Karpas-422 (cell line): ENCODE data around the gene SPIB. TPM values are rescaled to one million over a fixed set of nuclear protein-coding genes. Genes with fewer than 3 reads are reported as not detected.
A peak's percentile ranks its signal among the peaks of the same experiment; 100 is the strongest.
"Not testable (repeated sequence)": the region's sequence is repeated elsewhere in the genome, so short reads cannot be mapped to it uniquely, and the experiment has no call there.

ENCODE experiments used
- DNase-seq: peaks from one replicate; pipeline ENCODE4 v3.0.0-alpha.2; 2015
- H2AFZ ChIP-seq: fragments of 200-600 bp; sonication (generic); 2 replicates; pipeline ENCODE4 v1.6.1; 2014; ENCODE audit warnings: antibody characterized with exemption, low read length, mixed read lengths
- H3K27ac ChIP-seq: fragments of 200-600 bp; sonication (generic); 2 replicates; pipeline ENCODE4 v1.5.1; 2014; ENCODE audit warnings: mild to moderate bottlenecking, low read length, moderate library complexity
- H3K27me3 ChIP-seq: fragments of 200-600 bp; sonication (generic); 2 replicates; pipeline ENCODE4 v1.6.1; 2014; ENCODE audit warnings: low read length, mixed read lengths
- H3K36me3 ChIP-seq: fragments of 200-600 bp; sonication (generic); 2 replicates; pipeline ENCODE4 v1.6.1; 2014; ENCODE audit warnings: low read length, mixed read lengths; ENCODE audit not compliant: insufficient read depth
- H3K4me1 ChIP-seq: fragments of 200-600 bp; sonication (generic); 2 replicates; pipeline ENCODE4 v1.6.1; 2014; ENCODE audit warnings: mild to moderate bottlenecking, low read length, mixed read lengths
- H3K4me2 ChIP-seq: fragments of 200-600 bp; sonication (generic); 2 replicates; pipeline ENCODE4 v1.6.1; 2014; ENCODE audit warnings: low read length, low read depth, mild to moderate bottlenecking; ENCODE audit not compliant: poor library complexity, severe bottlenecking
- H3K4me3 ChIP-seq: fragments of 200-600 bp; sonication (generic); 2 replicates; pipeline ENCODE4 v1.5.1; 2014; ENCODE audit warnings: mild to moderate bottlenecking, antibody characterized with exemption, low read length, mixed read lengths
- H3K79me2 ChIP-seq: fragments of 200-600 bp; sonication (generic); 2 replicates; pipeline ENCODE4 v1.6.1; 2014; ENCODE audit warnings: mild to moderate bottlenecking, low read length, mixed read lengths
- H3K9ac ChIP-seq: fragments of 200-600 bp; sonication (generic); 2 replicates; pipeline ENCODE4 v1.6.0; 2014; ENCODE audit warnings: low read length
- H3K9me2 ChIP-seq: fragments of 200-600 bp; sonication (generic), shearing (Covaris generic); replicated peaks from 2 replicates; pipeline ENCODE4 v1.6.0; 2014; ENCODE audit warnings: mild to moderate bottlenecking, low read length, moderate library complexity; ENCODE audit not compliant: insufficient read depth
- H3K9me3 ChIP-seq: fragments of 300-700, 200-600 bp; sonication (generic); 2 replicates; pipeline ENCODE4 v1.6.1; 2014; ENCODE audit warnings: low read length, mixed read lengths
- H4K20me1 ChIP-seq: fragments of 200-600 bp; sonication (generic); 2 replicates; pipeline ENCODE4 v1.6.1; 2014; ENCODE audit warnings: mild to moderate bottlenecking, antibody characterized with exemption, low read length, low read depth; ENCODE audit not compliant: insufficient read depth
- total RNA-seq: library from RNA; depleted of rRNA; stranded (reverse); fragments of >200 nt; shearing (Covaris generic); gene quantifications from 2 replicates; pipeline ENCODE4 v1.2.3, GENCODE V29; 2014; ENCODE audit warnings: low replicate concordance

Gene SPIB
- total RNA-seq, 1 experiment from 2014 or later: 239 TPM

DNA sequence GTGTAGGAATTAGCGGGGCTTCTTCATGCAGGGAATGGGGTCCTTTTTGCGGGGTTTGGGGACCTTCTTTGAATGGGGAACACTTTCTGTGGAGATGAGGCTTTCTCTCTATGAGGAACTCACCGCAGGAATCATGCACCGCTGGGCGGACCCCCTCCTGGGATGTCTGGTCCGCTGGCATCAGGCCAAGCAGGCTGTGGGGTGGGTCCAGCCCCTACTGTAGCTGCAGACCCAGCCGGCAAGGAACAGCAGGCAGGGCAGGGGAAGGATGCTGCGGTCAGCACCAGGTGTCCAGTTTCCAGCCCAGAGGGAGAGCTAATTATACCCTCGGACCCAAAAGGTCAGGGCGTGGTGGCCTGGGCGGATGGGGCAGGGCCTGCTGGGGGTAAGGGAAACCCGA is 15.8 kb downstream of the SPIB start:
- Histone ChIP-seq H3K4me1 (peaks cover 59% of the 10 kb centered on the region), H3K9me3 (no peaks in the 10 kb centered on the region), H3K27me3 (0 out of 2 replicates have a peak, but pooled peaks cover 3% of the 10 kb centered on the region), H3K9ac (peak overlapping the region; percentile 63), H2AFZ (no peak overlapping the region), H3K36me3 (no peaks in the 10 kb centered on the region; the same call in 1 of the 2 replicates), H4K20me1 (no peaks in the 10 kb centered on the region), H3K79me2 (no peaks in the 10 kb centered on the region), H3K9me2 (no peaks in the 10 kb centered on the region), H3K4me3 (peak overlapping the region; percentile 70), H3K4me2 (peak overlapping the region; percentile 97), H3K27ac (peak overlapping the region; percentile 94)
- peak; percentile 93 for DNase-seq

DNA sequence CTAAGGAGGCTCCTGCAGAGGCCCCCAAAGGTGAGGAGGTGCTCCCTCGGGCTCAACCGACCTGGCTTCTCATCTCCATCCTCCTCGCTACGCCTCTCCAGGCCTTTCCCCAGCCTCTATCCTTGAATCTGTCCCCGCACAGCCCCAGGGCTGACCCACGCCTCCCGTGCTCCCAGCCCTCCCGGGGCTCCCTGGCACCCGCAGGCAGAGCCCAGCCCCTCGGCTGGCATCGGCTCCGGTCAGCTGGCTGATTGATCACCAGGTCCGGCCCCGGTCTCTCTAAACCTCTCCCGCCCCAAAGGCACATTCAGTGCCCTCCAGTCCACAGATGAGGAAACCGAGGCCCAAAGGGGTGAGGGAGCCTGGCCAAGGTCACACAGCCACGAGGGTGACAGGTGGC is 16.5 kb downstream of the SPIB start:
- no peaks in the 10 kb centered on the region; the same call in 1 of the 2 replicates for H3K36me3 ChIP-seq
- no peaks in the 10 kb centered on the region for H4K20me1 ChIP-seq
- H2AFZ ChIP-seq: no peak overlapping the region
- H3K79me2 ChIP-seq: no peaks in the 10 kb centered on the region
- H3K4me1 ChIP-seq: peaks cover 55% of the 10 kb centered on the region
- no peaks in the 10 kb centered on the region for H3K9me2 ChIP-seq
- peak overlapping the region; percentile 63 for H3K9ac ChIP-seq
- H3K4me3 ChIP-seq: peak overlapping the region; percentile 70; the same call in 1 of the 2 replicates
- 0 out of 2 replicates have a peak, but pooled peaks cover 3% of the 10 kb centered on the region for H3K27me3 ChIP-seq
- peak overlapping the region; percentile 94 for H3K27ac ChIP-seq
- no peak for DNase-seq
- no peaks in the 10 kb centered on the region for H3K9me3 ChIP-seq
- H3K4me2 ChIP-seq: peak overlapping the region; percentile 97

DNA sequence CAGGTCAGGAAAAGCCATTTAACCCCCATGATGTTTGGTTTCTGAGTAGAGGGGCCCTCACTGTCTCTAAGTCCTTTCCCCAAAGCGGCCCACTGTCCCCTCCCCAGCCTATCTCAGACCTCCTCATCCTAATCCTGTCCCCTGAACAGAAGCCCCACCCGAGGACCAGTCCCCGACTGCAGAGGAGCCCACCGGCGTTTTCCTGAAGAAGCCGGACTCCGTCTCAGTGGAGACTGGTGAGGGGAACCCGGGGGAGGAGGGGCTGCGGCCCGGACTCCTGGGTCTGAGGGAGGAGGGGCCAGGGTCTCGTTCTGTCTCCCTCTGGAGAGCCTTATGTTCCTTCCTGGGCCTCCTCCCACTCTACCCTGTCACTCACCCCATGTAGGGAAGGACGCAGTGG is 16.9 kb downstream of the SPIB start:
- Histone ChIP-seq H3K27me3 (0 out of 2 replicates have a peak, but pooled peaks cover 3% of the 10 kb centered on the region), H3K27ac (peak overlapping the region; percentile 94; the same call in 1 of the 2 replicates), H3K4me2 (no peak overlapping the region), H3K36me3 (no peaks in the 10 kb centered on the region; the same call in 1 of the 2 replicates), H3K4me1 (peaks cover 51% of the 10 kb centered on the region), H3K9me2 (no peaks in the 10 kb centered on the region), H3K79me2 (no peaks in the 10 kb centered on the region), H3K9me3 (no peaks in the 10 kb centered on the region), H3K4me3 (no peak overlapping the region), H4K20me1 (no peaks in the 10 kb centered on the region), H2AFZ (no peak overlapping the region), H3K9ac (peak overlapping the region; percentile 63; the same call in 1 of the 2 replicates)
- no peak for DNase-seq

DNA sequence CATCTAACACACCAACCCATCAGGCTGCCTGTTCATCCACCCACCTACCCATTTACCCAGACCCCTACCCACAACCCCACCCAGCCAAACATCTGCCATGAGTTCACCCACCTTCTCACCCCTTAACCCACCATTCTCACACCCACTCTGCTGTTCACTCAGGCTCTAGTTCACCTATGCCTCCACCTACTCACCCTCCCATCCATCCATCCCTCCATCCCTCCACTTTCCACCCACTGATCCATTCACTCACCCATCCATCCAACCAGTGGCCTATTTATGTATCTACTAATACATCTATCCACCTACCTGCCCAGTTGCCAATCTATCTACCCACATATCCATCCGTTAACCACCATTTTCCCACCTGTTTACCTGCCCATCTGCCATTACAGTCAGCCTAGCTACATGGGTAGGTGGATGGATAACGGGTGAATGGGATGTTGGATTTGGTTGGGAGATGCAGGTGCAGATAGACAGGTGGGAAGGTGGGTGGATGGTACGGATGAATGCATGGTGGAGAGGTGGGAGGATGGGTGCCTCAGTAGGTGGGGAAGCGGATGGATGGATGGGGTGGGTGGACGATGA is 19.2 kb downstream of the SPIB start:
- Histone ChIP-seq H3K4me1 (peaks cover 30% of the 10 kb centered on the region), H3K4me2 (no peak overlapping the region), H3K9ac (no peak overlapping the region)

DNA sequence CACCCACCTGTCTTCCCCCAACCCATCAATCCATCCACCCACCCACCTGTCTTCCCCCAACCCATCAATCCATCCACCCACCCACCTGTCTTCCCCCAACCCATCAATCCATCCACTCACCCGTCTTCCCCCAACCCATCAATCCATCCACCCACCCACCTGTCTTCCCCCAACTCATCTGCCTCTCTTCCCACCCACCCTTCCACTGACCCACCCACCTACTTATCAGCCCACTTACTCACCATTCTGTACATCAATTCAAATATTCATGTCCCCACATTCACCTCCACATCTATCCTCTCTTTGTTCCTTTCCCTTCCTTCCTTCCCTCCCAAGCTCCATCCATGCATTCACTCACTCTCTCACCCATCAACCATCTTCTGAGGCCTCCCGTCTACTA is 20.4 kb downstream of the SPIB start:
- H3K9ac ChIP-seq, H3K9me2 ChIP-seq, H3K27ac ChIP-seq, H3K27me3 ChIP-seq, H3K4me2 ChIP-seq, H3K4me3 ChIP-seq, H3K36me3 ChIP-seq, H3K79me2 ChIP-seq, DNase-seq, H4K20me1 ChIP-seq, H2AFZ ChIP-seq, H3K9me3 ChIP-seq: not testable (repeated sequence)
- peaks cover 18% of the 10 kb centered on the region for H3K4me1 ChIP-seq

More for the DNA sequence above, 19.2 kb downstream of the SPIB start:
- H4K20me1 ChIP-seq: no peaks in the 10 kb centered on the region
- no peak overlapping the region for H3K4me3 ChIP-seq
- no peaks in the 10 kb centered on the region; the same call in 1 of the 2 replicates for H3K36me3 ChIP-seq
- H3K79me2 ChIP-seq: no peaks in the 10 kb centered on the region
- no peak overlapping the region for H2AFZ ChIP-seq
- no peak overlapping the region for H3K27ac ChIP-seq
- H3K9me3 ChIP-seq: no peaks in the 10 kb centered on the region
- no peak for DNase-seq
- 0 out of 2 replicates have a peak, but pooled peaks cover 3% of the 10 kb centered on the region for H3K27me3 ChIP-seq
- H3K9me2 ChIP-seq: no peaks in the 10 kb centered on the region

DNA sequence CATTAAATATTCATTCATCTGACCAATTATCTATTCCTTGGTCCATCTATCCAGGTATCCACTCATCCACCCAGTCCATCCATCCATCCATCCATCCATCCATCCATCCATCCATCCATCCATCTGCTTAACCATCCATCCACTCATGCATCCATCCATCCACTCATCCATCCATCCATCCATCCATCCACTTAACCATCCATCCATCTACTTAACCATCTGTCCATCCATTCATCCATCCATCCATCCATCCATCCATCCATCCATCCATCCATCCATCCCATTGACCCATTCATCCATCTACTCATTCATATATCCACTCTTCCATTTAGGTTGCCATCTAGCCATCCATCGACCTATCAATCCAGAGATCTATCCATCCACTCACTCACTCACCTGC is 25.3 kb downstream of the SPIB start:
- H4K20me1 ChIP-seq: no peaks in the 10 kb centered on the region
- H3K79me2 ChIP-seq: no peaks in the 10 kb centered on the region

DNA sequence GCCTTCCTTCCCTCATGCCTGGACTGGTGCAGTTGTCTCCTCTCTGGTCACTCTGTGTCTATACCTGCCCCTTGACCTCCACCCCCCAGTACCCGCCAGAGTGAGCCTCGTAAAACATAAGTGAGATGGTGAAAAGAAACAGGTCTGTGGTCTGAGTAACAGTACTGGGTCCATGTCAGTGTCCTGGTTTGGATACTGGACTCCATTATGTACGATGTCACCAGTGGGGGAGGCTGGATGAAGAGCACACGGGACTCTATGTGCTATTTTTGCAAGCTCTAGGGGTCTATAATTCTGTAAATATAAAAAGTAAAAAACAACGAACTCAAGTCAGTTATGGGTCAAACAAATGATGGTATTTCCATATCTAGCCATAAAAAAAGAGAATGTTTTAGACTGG is 28.3 kb downstream of the SPIB start:
- peaks cover 4% of the 10 kb centered on the region; the same call in 1 of the 2 replicates for H3K36me3 ChIP-seq
- no peaks in the 10 kb centered on the region for H3K9me2 ChIP-seq
- H3K27ac ChIP-seq: no peak overlapping the region
- H3K27me3 ChIP-seq: no peaks in the 10 kb centered on the region
- no peaks in the 10 kb centered on the region for H4K20me1 ChIP-seq
- no peak for DNase-seq
- H3K4me3 ChIP-seq: no peak overlapping the region
- no peaks in the 10 kb centered on the region for H3K79me2 ChIP-seq
- no peaks in the 10 kb centered on the region for H3K4me1 ChIP-seq
- no peak overlapping the region for H3K9ac ChIP-seq
- no peaks in the 10 kb centered on the region for H3K9me3 ChIP-seq
- no peak overlapping the region for H2AFZ ChIP-seq
- H3K4me2 ChIP-seq: no peak overlapping the region

More for the DNA sequence above, 25.3 kb downstream of the SPIB start:
- Histone ChIP-seq H3K4me2 (no peak overlapping the region), H2AFZ (no peak overlapping the region), H3K9me3 (no peaks in the 10 kb centered on the region), H3K27me3 (no peaks in the 10 kb centered on the region), H3K4me1 (no peaks in the 10 kb centered on the region), H3K36me3 (peaks cover 4% of the 10 kb centered on the region; the same call in 1 of the 2 replicates), H3K9ac (no peak overlapping the region), H3K27ac (no peak overlapping the region), H3K9me2 (no peaks in the 10 kb centered on the region), H3K4me3 (no peak overlapping the region)
- DNase-seq: no peak

DNA sequence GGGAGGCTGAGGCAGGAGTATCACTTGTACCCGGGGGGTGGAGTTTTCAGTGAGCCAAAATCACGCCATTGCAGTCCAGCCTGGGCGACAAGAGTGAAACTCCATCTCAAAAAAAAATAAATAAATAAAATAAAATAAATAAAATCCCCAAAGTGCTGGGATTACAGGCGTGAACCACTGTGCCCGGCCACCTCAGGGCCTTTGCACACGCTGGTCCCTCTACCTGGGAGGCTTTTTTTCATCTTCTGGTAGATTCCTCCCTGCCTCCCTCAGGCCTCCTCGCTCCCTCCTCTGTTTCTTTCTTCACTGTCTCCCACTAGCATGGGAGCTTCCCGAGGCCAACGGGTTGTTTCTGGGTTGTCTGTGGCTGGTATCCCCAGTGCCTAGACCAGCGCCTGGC is 29.0 kb downstream of the SPIB start:
- Histone ChIP-seq H3K27me3 (no peaks in the 10 kb centered on the region), H3K9me3 (no peaks in the 10 kb centered on the region), H3K36me3 (peaks cover 4% of the 10 kb centered on the region; the same call in 1 of the 2 replicates), H3K4me3 (no peak overlapping the region), H3K27ac (no peak overlapping the region), H4K20me1 (no peaks in the 10 kb centered on the region), H2AFZ (no peak overlapping the region), H3K4me1 (no peaks in the 10 kb centered on the region), H3K9me2 (no peaks in the 10 kb centered on the region), H3K79me2 (no peaks in the 10 kb centered on the region), H3K9ac (no peak overlapping the region), H3K4me2 (no peak overlapping the region)
- no peak for DNase-seq
